IMR-90 (cell line): Measurements from ENCODE around the gene SRRM2. TPM values are rescaled to one million over a fixed set of nuclear protein-coding genes. Genes with fewer than 3 reads are reported as not detected.

Source experiments
- ATAC-seq: fragments of 200-7000 bp; cut with Tn5 transposase; 2 replicates; pipeline ENCODE4 v1.9.1; 2020; ENCODE audit warnings: low read depth, mild to moderate bottlenecking, moderate library complexity
- BruUV-seq: library from RNA; stranded (reverse); fragments of 400-500 nt; replicated peaks from 2 replicates; lab custom pipeline; 2021; lab: Mats Ljungman, UMichigan
- CTCF ChIA-PET: fragments of 300-600 bp; formaldehyde crosslinking; extraction: SDS; loops from one replicate; lab custom pipeline; 2021; ENCODE audit warnings: antibody characterized with exemption; lab: Yijun Ruan, JAX
- POLR2A ChIA-PET: fragments of 300-600 bp; sonication (Branson Sonifier 250); formaldehyde crosslinking; loops from one replicate; lab custom pipeline; 2022; ENCODE audit warnings: antibody characterized with exemption; ENCODE audit not compliant: unreplicated experiment; lab: Charles Lee
- DNase-seq: peaks from one replicate; pipeline ENCODE4 v3.0.0; 2013
- H2AFZ ChIP-seq: replicated peaks from 2 replicates; pipeline ENCODE3; 2013; ENCODE audit warnings: low read length, mild to moderate bottlenecking; ENCODE audit not compliant: poor library complexity
- H2AK5ac ChIP-seq: 2 replicates; pipeline ENCODE4 v1.6.1; 2013; ENCODE audit warnings: low read depth, low read length, inconsistent platforms
- H2AK9ac ChIP-seq: replicated peaks from 2 replicates; pipeline ENCODE3; 2013; ENCODE audit warnings: mild to moderate bottlenecking, low read depth, low read length, moderate library complexity; ENCODE audit not compliant: poor library complexity
- H2BK120ac ChIP-seq: 2 replicates; pipeline ENCODE4 v1.6.1; 2013; ENCODE audit warnings: low read depth, low read length, inconsistent platforms
- H2BK15ac ChIP-seq: 3 replicates; pipeline ENCODE4 v1.6.1; 2013; ENCODE audit warnings: low read depth, low read length, inconsistent platforms
- H2BK20ac ChIP-seq: 2 replicates; pipeline ENCODE4 v1.6.1; 2013; ENCODE audit warnings: low read depth, mild to moderate bottlenecking, inconsistent platforms, low read length, moderate library complexity
- H2BK5ac ChIP-seq: 2 replicates; pipeline ENCODE4 v1.6.1; 2013; ENCODE audit warnings: mild to moderate bottlenecking, low read depth, low read length, inconsistent platforms; ENCODE audit not compliant: poor library complexity, severe bottlenecking
- H3K14ac ChIP-seq: replicated peaks from 2 replicates; pipeline ENCODE4 v1.6.1; 2013; ENCODE audit warnings: low read depth, low read length, inconsistent platforms
- H3K18ac ChIP-seq: 2 replicates; pipeline ENCODE4 v1.6.1; 2013; ENCODE audit warnings: low read depth, low read length, control low read depth
- H3K23ac ChIP-seq: 2 replicates; pipeline ENCODE4 v1.6.1; 2013; ENCODE audit warnings: low read depth, low read length, inconsistent platforms
- H3K27ac ChIP-seq: 2 replicates; pipeline ENCODE4 v1.5.1; 2013; ENCODE audit warnings: mild to moderate bottlenecking, control low read depth, low read length; ENCODE audit not compliant: insufficient read depth
- H3K27me3 ChIP-seq: 2 replicates; pipeline ENCODE4 v1.6.1; 2013; ENCODE audit warnings: low read length; ENCODE audit not compliant: control insufficient read depth, insufficient read depth
- H3K36me3 ChIP-seq: 2 replicates; pipeline ENCODE4 v1.6.1; 2013; ENCODE audit warnings: low read length, mixed read lengths; ENCODE audit not compliant: control insufficient read depth, insufficient read depth
- H3K4ac ChIP-seq: 2 replicates; pipeline ENCODE4 v1.6.1; 2013; ENCODE audit warnings: low read depth, low read length, inconsistent platforms
- H3K4me1 ChIP-seq: 2 replicates; pipeline ENCODE4 v1.6.1; 2013; ENCODE audit warnings: low read length, mixed read lengths; ENCODE audit not compliant: control insufficient read depth, insufficient read depth
- H3K4me2 ChIP-seq: 2 replicates; pipeline ENCODE4 v1.6.1; 2013; ENCODE audit warnings: low read depth, mild to moderate bottlenecking, control low read depth, low read length, moderate library complexity
- H3K4me3 ChIP-seq: 2 replicates; pipeline ENCODE4 v1.5.1; 2013; ENCODE audit warnings: low read depth, mild to moderate bottlenecking, control low read depth, low read length, moderate library complexity; ENCODE audit not compliant: insufficient read depth
- H3K56ac ChIP-seq: 2 replicates; pipeline ENCODE4 v1.6.1; 2013; ENCODE audit warnings: low read length, inconsistent platforms; ENCODE audit not compliant: insufficient read depth; ENCODE audit errors: extremely low read depth
- H3K79me1 ChIP-seq, 2 experiments: 2 replicates each; pipeline ENCODE4 v1.6.1; 2013; ENCODE audit warnings: low read length in 2 of 2, inconsistent platforms in 1 of 2, low read depth in 1 of 2
- H3K9ac ChIP-seq: 2 replicates; pipeline ENCODE4 v1.6.1; 2013; ENCODE audit warnings: low read depth, low read length, control low read depth
- H3K9me1 ChIP-seq: 2 replicates; pipeline ENCODE4 v1.6.1; 2013; ENCODE audit warnings: low read length, inconsistent platforms; ENCODE audit not compliant: insufficient read depth
- H3K9me3 ChIP-seq: 2 replicates; pipeline ENCODE4 v1.6.1; 2013; ENCODE audit warnings: low read length; ENCODE audit not compliant: control insufficient read depth, insufficient read depth
- H4K20me1 ChIP-seq: 2 replicates; pipeline ENCODE4 v1.6.1; 2013; ENCODE audit warnings: low read length, inconsistent platforms; ENCODE audit not compliant: insufficient read depth
- H4K5ac ChIP-seq: 2 replicates; pipeline ENCODE4 v1.6.1; 2013; ENCODE audit warnings: mild to moderate bottlenecking, low read depth, low read length, control low read depth
- H4K8ac ChIP-seq, 2 experiments: 2 replicates each; pipeline ENCODE4 v1.6.1; 2013; ENCODE audit warnings: low read depth in 2 of 2, low read length in 2 of 2, control low read depth in 1 of 2, inconsistent platforms in 1 of 2
- H4K91ac ChIP-seq: 2 replicates; pipeline ENCODE4 v1.6.1; 2013; ENCODE audit warnings: low read depth, low read length, inconsistent platforms; ENCODE audit not compliant: insufficient read depth
- CHD1 ChIP-seq: IDR thresholded peaks from 2 replicates; pipeline ENCODE4 v1.6.1; 2012; ENCODE audit warnings: low read depth, low read length, improper control_type of control experiment
- MAZ ChIP-seq: IDR thresholded peaks from 2 replicates; pipeline ENCODE4 v1.6.1; 2012; ENCODE audit warnings: low read depth, mild to moderate bottlenecking, low read length, improper control_type of control experiment, moderate library complexity, borderline replicate concordance
- RCOR1 ChIP-seq: IDR thresholded peaks from 2 replicates; pipeline ENCODE4 v1.6.1; 2012; ENCODE audit warnings: mild to moderate bottlenecking, low read length, improper control_type of control experiment; ENCODE audit not compliant: insufficient replicate concordance
- WGBS, 2 experiments: methylation state at CpG; one replicate each; pipeline versions ENCODE4 v1.1.5 to v1.1.7; 2013; ENCODE audit warnings: missing lambda C conversion rate in 2 of 2; ENCODE audit not compliant: insufficient read length in 1 of 2; ENCODE audit errors: extremely low coverage in 2 of 2; 5-methylcytosine and 5-hydroxymethylcytosine counted together
- dilution Hi-C: fragments of 300-500 bp; cut with HindIII; formaldehyde crosslinking; loops from one replicate; pipeline ENCODE4 v1.14.3; 2018; ENCODE audit warnings: low sequenced_read_pairs; ENCODE audit not compliant: unreplicated experiment
- in situ Hi-C: fragments of 300-500 bp; cut with MboI; formaldehyde crosslinking; loops from 3 replicates; pipeline ENCODE4 v1.14.3; 2019; ENCODE audit warnings: low sequenced_read_pairs, inconsistent platforms, mixed read lengths
- intact Hi-C: fragments of 100-400 bp; cut with micrococcal nuclease; formaldehyde crosslinking; loops from 2 replicates; pipeline ENCODE4 v1.10.0; 2022
- polyA plus RNA-seq, 3 experiments: library from polyadenylated mRNA; depleted of rRNA; stranded (reverse); fragments of >200 nt; gene quantifications; 2 replicates each; pipeline ENCODE4 v1.2.3, GENCODE V29; 2012; ENCODE audit warnings: low replicate concordance in 1 of 3
- total RNA-seq: library from RNA; depleted of rRNA; stranded (reverse); fragments of >200 nt; gene quantifications from 2 replicates; pipeline ENCODE4 v1.2.3, GENCODE V29; 2012

Gene SRRM2
- total and polyA plus RNA-seq, 2 of the 4 experiments (the other 2 are of a cell fraction), result 20.3 to 300 TPM

DNA sequence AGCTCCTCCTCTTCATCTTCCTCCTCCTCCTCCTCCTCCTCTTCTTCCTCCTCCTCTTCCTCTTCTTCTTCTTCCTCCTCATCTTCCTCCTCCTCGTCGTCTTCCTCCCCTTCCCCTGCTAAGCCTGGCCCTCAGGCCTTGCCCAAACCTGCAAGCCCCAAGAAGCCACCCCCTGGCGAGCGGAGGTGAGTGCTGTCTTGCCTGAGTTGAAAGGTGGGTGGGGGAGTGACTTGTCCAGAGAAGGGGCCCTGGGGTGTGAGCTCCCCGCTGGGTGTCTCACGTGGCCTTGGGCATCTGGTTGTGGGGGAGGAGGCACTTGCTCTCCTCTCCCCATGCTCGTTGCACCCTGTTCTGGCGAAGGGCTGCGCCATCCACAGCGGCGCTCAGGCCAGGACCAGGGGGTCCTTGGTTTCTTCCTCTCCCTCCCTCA lies 16.7 kb downstream of the SRRM2 start:
- Histone ChIP-seq H3K23ac (no peak overlapping the region), H3K9me1 (peaks cover 5% of the 10 kb centered on the region), H3K4ac (no peak overlapping the region), H3K4me1 (peaks cover 8% of the 10 kb centered on the region), H2BK5ac (no peak overlapping the region), H2BK20ac (no peak overlapping the region), H2AK5ac (no peak overlapping the region), H2AFZ (no peak overlapping the region), H3K56ac (no peak overlapping the region), H3K14ac (no peak overlapping the region), H4K91ac (no peak overlapping the region), H4K5ac (no peak overlapping the region), H3K9me3 (no peaks in the 10 kb centered on the region; the same call in 1 of the 2 replicates), H2AK9ac (peak overlapping the region; percentile 38), H3K4me2 (no peak overlapping the region), H3K27ac (no peak overlapping the region), H3K36me3 (peaks cover 96% of the 10 kb centered on the region), H3K4me3 (no peak overlapping the region), H4K8ac (no peak overlapping the region), H3K27me3 (no peaks in the 10 kb centered on the region), H3K79me1 (peaks cover 26 to 96% of the 10 kb centered on the region in 2 experiments), H2BK120ac (no peak overlapping the region), H3K9ac (no peak overlapping the region), H4K20me1 (peaks cover 97% of the 10 kb centered on the region), H3K18ac (no peak overlapping the region), H2BK15ac (no peak overlapping the region)
- ChIA-PET CTCF (no interaction called here), POLR2A (no interaction called here)
- ATAC-seq, result no peak
- dilution Hi-C loops, result no loop called here
- in situ Hi-C loops, result no loop called here
- BruUV-seq, result no TSS peak
- WGBS, 2 experiments, result 96% methylated on average over 4 of the region's 11 CpGs; no CpG with 5 or more reads in 1 of the 2 experiments
- intact Hi-C loops, result no loop called here
- no peak for DNase-seq
- TF ChIP-seq CHD1 (no peak), MAZ (no peak), RCOR1 (no peak)
